Stimulated activated CD4-positive, alpha-beta T cell treated with anti-CD3 and anti-CD28 coated beads, Interleukin-12 subunit alpha, Interleukin-12 subunit beta, amount 100 ng/mL, for 24 hours (primary cell): Measurements from ENCODE around the gene TPP1.

Experiments
- DNase-seq, 2 experiments: peaks; one replicate each; pipeline ENCODE4 v3.0.0-alpha.2; 2020; ENCODE audit warnings: low read depth in 2 of 2

The TPP1 gene

DNA sequence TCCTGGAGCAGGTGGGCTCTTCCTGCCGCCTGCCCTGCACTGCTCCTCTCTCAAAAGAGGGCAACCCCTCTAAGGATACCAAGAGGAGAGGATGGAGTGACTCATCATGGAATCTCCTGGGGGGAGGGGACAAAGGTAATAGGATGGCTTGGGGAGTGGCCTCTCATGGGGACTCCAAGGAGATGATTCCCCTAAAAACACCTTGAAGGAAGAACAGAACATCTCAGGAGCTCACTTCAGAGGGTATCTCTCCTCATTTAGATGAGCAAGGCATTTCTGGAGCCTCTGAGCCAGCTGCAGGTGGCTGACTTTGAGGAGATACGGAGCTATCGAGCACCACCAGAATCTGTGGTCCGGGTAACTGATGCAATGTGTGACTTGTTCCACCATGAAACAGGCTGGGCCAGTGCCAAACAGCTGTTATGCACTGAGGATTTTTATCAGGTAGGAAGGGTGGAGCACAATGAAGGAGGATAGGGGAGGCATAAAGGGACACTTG is 56.1 kb downstream of the TPP1 start:
- no peak for DNase-seq
